COLO829 (cell line): ENCODE data around the gene KCNJ14.
A peak's percentile ranks its signal among the peaks of the same experiment; 100 is the strongest.

ENCODE experiments used
- DNase-seq: peaks from one replicate; pipeline ENCODE4 v3.0.0; 2012; ENCODE audit warnings: low spot score

Gene KCNJ14

GRCh38 chr19:48445606-48446481 lies 9.5 kb upstream of the KCNJ14 start, which contains the start of gene GRWD1:
TSS of gene GRWD1 (plus strand) at chr19:48445983. CDS start at chr19:48446006, 23 bp downstream.
- DNase-seq, result peak; percentile 96

GRCh38 chr19:48446579-48446978 lies 8.8 kb upstream of the KCNJ14 start:
- DNase-seq, result no peak

DNA sequence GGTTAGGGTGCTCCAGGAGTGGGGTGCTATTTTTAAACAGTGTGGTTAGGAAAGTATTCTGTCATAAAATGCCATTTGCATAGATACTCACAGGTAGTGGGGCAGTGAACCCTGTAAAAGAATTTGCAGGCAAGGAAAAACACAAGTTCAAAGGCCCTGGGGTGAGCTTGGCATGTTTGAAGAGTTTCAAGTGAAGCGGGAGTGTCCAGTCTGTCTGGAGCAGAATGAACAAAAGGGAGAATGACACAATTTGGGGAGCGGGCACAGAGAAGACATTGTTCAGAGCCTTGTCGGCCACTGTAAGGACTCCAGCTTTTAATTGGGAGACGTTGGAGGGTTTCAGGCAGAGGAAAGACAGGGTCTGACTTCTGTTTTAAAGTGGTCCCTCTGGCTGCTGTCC lies 6.8 kb upstream of the KCNJ14 start:
- DNase-seq, result no peak

DNA sequence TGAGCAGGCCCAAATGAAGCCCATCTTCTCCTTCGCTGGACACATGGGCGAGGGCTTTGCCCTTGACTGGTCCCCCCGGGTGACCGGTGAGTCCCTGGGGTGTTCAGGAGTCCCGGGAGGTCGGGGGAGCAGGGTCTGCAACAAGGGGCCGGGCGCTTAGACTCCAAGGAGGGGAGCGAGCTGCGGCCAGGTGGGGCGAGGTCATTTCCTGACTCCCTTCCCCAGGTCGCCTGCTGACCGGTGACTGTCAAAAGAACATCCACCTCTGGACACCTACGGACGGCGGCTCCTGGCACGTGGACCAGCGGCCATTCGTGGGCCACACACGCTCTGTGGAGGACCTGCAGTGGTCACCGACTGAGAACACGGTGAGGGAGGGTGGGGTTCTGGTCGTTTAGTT lies 4.9 kb upstream of the KCNJ14 start:
- no peak for DNase-seq

DNA sequence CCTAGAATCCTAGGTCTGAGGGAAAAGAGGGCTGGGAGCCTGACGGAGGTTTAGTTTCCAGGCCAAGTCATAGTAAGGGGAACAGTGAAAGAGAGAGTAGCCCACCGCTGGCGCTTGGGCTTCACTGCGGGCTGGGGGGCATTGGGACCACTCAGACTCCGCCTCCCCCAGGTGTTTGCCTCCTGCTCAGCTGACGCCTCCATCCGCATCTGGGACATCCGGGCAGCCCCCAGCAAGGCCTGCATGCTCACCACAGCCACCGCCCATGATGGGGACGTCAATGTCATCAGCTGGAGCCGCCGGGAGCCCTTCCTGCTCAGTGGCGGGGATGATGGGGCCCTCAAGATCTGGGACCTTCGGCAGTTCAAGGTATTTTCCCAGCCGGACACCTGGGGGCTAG lies 4.5 kb upstream of the KCNJ14 start:
- DNase-seq, result no peak

GRCh38 chr19:48451624-48452023 lies 3.8 kb upstream of the KCNJ14 start:
- no peak for DNase-seq

GRCh38 chr19:48452289-48453190 lies 2.8 kb upstream of the KCNJ14 start:
- no peak for DNase-seq

DNA sequence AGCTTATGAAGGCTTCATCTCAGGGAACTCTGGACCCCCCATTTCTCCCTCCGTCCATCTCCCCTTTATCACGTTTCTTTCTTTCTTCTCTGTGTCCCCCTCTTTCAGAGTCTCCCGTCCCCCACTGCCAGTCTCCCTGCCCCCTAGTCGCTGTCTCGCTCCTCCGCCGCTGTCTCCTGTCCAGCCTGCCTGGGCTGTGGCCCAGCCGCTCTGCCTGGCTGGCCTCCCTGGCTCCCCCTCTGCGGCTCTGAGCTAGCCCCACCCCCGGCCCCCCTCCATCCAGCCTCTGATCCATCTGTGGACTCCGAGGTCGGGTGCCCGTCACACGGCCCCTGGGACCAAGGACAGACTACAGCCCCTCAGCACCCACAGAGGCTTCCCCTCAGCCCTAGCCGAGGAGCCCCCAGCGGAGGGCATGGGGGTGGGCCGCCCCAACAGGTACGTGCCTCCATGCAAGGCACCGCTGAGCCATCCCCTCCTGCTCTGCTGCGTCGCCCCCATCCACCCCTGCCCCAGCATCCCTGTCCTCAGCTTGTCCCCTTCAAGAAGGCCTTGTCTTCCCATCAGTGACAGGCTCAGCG lies 1.1 kb upstream of the KCNJ14 start:
- no peak for DNase-seq

DNA sequence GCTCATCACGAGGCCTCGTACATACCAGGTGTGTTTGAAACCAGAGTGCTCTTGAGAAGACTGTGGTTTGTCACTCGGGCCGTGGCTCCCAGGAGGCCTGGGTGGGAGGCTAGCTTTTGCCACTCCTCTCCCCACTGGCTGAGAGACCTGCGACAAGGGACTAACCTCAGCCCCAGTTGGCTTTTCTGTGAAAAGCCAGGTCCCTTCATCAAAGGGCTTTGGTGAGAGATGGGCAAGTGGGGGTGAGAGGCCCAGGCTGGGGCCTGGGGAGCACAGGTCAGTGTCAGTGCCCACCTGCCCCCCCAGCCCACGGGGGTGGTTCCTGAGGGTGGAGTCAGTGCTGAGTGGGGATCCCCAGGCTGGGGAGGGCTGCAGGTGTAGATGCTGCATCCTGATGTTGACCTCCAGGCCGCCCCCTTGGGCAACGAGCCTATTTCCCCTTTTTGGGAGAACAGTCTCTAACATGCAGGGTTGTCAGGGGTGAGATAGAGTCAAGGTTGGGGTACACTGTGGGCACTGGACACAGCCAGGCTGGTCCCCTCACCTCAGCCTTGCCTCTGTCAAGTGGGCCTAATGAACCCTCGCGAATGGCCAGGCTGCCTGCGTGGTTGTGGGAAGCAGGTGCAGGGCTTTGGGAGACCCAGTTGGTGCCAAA lies 661 bp downstream of the KCNJ14 start:
- no peak for DNase-seq

DNA sequence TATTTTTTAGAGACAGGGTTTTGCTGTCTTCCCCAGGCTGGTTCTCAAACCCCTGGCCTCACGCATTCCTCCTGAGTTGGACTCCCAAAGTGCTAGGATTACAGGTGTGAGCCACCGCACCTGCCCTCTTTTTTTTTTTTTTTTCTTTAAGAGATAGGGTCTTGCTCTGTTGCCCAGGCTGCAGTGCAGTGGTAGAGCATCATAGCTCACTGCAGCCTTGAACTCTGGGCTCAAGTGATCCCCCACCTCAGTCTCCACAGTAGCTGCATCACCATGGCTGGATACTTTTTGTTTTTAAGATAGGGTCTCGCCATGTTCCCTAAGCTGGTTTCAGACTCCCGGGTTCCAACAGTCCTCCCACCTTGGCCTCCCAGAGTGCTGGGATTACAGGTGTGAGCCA lies 1.5 kb downstream of the KCNJ14 start:
- no peak for DNase-seq

DNA sequence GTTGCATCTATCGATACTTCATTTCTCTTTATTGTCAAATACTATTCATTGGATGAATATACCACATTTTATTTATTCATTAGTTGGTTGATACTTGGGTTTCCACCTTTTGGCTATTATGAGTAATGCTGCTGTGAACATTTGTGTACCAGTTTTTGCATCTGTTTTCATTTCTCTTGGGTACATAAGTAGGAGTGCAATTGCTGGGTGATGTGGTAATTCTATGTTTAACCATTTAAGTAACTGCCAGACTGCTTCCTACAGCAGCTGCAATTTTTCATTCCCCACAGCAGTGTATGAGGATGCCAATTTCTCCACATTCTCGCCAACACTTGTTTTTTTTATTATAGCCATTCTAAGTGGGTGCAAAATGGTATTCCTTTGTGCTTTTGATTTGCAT lies 2.6 kb downstream of the KCNJ14 start:
- DNase-seq, result no peak

GRCh38 chr19:48461651-48461981 lies 6.2 kb downstream of the KCNJ14 start:
- no peak for DNase-seq

GRCh38 chr19:48461982-48462655 lies 6.7 kb downstream of the KCNJ14 start:
- no peak for DNase-seq

DNA sequence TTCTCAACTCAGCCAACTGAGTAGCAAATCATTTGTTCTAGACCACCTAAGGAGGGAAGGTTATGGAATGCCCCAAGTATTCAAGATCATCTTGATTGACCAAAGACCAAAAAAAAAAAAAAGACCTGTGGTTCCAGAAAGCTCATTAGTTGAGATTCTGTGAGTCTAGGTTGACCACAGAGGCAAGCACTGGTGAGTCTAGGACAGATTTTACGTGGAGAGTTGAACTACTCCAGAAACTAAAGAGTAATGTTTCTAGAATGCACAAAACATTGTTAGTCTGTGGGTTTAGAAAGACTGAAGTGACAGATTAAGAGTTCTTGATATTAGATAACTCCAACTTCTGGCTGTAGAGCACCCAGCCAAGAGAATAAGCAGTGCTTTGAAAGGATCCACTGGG lies 9.8 kb downstream of the KCNJ14 start:
- DNase-seq, result no peak

GRCh38 chr19:48466561-48467325 lies 11.4 kb downstream of the KCNJ14 start:
- DNase-seq, result no peak

- DNase-seq, result peak; percentile 99
Measured at GRCh38 chr19:48468772-48469288, 13.5 kb downstream of the KCNJ14 start.

GRCh38 chr19:48469289-48469881 lies 14.0 kb downstream of the KCNJ14 start, which contains the start of gene CYTH2:
TSS of gene CYTH2 (plus strand) at chr19:48469369. CDS start at chr19:48469508, 139 bp downstream.
- DNase-seq, result no peak

- no peak for DNase-seq
Measured at GRCh38 chr19:48469934-48470680, 14.7 kb downstream of the KCNJ14 start.

DNA sequence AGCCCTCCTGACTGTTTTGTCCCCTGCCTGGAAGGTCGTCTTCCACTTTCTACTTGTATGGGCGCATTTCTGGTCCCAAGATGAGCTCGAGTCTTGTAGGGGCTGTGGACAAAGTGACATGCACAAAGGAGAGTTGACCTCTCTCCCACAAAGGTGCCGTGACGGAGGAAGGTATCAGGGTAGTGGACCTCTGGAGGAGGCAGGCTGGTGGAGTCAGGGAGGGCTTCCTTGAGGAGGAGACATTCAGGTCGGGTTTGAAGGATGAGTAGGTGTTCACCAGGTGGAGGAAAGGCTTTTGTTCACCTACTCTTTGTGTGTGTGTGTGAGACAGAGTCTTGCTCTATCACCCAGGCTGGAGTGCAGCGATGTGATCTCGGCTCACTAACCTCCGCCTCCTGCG lies 15.5 kb downstream of the KCNJ14 start:
- DNase-seq, result no peak
